Measurements from ENCODE around the gene NRROS.

GRCh38 chr3:196599734-196600128 lies 39.8 kb upstream of the NRROS start:
- TF ChIP-seq CHD4 (IDR thresholded peaks at IDR 0.05; ENCODE audit: borderline replicate concordance), result no peak
- TF ChIP-seq ZSCAN20 (CRISPR knock-in tag; IDR thresholded peaks at IDR 0.05), result no peak
- TF ChIP-seq POLR2A (IDR thresholded peaks at IDR 0.05; ENCODE audit: low read length), result no peak
- no peak for TF ChIP-seq CTCF (IDR thresholded peaks at IDR 0.05)
- TF ChIP-seq MAZ (IDR thresholded peaks at IDR 0.05; ENCODE audit: borderline replicate concordance, low read depth, low read length), result no peak
- no peak for TF ChIP-seq KDM5A (IDR thresholded peaks at IDR 0.05)
- TF ChIP-seq E2F6 (IDR thresholded peaks at IDR 0.05; ENCODE audit: borderline replicate concordance, low read depth), result no peak
- no peak for TF ChIP-seq REST (IDR thresholded peaks at IDR 0.05)
- TF ChIP-seq EHF (CRISPR knock-in tag; IDR thresholded peaks at IDR 0.05), result no peak

Data from A549 (cell line).